ENCODE results near the gene NAA38.

NAA38 gene, protein sequence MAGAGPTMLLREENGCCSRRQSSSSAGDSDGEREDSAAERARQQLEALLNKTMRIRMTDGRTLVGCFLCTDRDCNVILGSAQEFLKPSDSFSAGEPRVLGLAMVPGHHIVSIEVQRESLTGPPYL

DNA sequence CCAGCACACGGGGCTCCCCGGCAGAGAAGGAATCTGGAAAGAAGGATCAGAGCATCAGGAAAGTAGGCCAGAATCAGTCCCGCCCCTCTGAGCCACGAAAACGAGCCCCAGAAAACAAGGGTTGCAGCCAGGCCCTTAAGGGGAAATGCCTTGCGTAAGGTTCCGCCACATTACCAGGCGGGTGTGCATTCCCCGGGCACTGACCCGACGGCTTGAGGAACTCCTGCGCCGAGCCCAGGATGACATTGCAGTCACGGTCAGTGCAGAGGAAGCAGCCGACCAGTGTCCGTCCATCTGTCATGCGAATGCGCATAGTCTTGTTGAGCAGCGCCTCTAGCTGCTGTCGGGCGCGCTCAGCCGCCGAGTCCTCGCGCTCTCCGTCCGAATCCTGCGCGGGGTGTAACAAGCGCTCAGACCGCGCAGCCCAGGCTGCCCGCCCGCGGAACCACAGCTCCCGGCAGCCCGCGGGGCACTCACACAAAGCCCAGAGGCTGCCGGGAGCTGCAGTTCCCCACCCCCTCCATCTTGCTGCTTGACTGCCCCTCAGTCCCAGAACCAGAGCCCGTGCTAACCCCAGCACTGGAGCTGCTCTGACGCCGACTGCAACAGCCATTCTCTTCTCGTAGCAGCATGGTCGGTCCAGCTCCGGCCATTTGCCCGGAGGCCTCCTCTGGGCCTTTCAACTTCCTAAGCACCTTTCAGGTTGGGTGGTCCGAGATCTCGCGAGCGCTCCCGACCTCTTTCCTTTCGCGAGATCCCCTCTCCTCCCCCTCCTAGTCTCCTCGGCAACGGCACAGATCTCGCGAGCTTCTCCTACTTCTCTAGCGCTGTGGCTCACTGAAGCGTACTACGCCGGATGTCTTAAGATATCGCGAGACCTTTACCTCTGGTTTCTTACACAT, at the start of gene NAA38:
Gene NAA38, minus strand, starts transcription at position 749 of the 902 bp plus-strand sequence. Its CDS starts 96 bp downstream, at position 653.
- DNase-seq, result peak; percentile 60 to 100 (median 97)

DNA sequence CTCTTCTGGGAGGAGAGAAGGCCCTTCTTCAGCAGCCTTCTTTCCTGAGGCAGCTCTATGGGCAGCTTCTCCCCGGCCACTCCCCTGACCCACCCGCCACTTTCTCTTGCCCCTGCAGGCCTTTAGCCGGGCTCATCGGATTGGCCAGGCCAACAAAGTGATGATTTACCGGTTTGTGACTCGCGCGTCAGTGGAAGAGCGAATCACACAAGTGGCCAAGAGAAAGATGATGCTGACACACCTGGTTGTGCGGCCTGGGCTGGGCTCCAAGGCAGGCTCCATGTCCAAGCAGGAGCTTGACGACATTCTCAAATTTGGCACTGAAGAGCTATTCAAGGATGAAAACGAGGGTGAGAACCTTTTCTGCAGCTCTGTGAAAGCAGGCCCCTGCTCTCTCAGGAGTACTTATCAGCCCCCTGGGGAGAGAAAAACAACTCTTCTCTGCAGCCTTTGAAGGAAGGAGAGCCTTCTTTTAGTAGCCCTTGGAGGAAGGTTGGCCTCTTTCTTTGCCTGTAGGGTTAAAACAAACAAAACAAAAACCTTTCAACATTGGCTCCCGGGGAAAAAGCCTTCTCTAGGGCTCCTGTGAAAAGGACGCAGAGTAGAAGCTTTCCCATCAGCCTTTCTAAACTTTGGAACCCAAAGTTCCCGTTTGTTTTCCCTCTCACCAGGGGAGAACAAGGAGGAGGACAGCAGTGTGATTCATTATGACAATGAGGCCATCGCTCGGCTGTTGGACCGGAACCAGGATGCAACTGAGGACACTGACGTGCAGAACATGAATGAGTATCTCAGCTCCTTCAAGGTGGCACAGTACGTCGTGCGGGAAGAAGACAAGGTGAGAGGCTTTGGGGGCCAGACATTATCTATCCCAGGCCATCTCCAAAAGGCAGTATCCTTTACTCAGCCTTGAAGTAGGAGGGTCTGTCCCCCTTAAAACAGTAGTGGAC, 46.1 kb upstream of the NAA38 start:
- DNase-seq, result no peak

DNA sequence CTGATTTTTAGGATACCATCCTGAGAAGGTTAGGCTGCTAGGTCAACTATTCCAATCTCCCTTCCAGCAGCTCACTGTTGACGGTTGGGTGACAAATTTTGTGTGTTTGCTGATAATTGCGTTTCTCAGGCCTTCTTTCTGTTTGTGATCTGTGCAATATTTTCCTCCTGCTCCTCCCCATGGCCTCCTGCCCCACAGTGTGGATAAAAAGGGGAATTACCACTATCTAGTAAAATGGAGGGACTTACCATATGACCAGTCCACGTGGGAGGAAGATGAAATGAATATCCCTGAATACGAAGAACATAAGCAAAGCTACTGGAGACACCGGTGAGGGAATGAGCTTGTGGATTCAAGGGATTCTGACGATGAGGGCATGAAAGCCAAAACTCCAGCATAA, 40.4 kb upstream of the NAA38 start:
- DNase-seq, result peak in 16 of 56 donors; percentile 0 to 54 (median 24)

DNA sequence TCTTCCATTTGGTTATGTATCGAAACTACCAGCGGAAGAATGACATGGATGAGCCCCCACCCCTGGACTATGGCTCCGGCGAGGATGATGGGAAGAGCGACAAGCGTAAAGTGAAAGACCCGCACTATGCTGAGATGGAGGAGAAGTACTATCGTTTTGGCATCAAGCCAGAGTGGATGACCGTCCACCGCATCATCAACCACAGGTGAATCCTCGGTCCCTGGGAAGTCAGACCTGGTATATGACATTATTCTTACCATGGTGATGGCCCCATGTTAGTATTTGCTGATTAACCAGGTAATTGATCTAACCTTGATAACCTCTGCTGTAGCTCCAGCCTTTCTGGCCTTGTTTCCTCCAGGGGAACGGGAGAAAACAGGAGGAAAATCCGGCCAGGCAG, 39.7 kb upstream of the NAA38 start:
- DNase-seq, result no peak

DNA sequence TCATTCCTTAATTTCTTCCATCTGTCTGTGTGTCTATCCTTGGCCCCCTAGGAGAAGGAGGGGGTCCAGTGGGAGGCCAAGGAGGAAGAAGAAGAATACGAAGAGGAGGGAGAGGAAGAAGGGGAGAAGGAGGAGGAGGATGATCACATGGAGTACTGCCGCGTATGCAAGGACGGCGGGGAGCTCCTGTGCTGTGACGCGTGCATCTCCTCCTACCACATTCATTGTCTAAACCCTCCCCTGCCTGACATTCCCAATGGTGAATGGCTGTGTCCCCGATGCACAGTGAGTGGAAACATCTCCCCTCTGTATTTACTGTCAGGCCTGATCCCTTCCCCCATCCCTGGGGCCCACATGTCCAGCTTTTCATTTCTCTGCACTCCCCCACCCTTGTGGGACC, 37.5 kb upstream of the NAA38 start:
- DNase-seq, result no peak

DNA sequence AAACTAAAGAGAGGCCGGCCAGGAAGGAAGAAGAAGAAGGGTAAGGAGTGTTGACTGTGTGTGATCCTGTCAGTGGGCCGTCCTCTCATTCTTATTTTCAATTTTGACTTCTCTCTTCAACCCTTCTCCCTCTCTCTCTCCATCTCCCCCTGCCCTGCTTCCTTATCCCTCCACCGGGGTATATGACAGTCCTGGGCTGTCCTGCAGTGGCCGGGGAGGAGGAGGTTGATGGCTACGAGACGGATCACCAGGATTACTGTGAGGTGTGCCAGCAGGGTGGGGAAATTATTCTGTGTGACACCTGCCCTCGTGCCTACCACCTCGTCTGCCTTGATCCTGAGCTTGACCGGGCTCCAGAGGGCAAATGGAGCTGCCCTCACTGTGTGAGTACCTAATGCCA, 36.9 kb upstream of the NAA38 start:
- DNase-seq, result no peak

DNA sequence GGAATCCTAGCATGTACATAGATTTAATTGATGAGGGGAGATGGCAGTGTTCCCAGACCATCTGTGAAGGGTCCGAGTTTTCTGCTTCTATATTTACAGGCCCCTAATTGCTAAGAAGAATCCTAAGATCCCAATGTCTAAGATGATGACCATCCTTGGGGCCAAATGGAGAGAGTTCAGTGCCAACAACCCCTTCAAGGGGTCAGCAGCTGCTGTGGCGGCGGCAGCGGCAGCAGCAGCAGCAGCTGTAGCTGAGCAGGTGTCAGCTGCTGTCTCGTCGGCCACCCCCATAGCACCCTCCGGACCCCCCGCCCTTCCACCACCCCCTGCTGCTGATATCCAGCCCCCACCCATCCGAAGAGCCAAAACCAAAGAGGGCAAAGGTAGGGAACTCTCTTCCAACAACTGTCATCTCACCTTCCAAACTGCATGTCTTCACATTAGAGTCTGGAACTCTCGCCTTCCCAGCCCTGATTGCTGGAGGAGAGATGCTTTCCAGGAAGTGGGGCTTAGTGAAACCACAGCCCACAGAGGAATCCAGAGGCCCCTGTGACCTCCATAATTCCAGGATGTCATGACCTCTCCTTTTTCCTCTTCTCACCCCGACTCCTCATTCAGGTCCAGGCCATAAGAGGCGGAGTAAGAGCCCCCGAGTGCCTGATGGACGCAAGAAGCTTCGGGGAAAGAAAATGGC, 36.0 kb upstream of the NAA38 start:
- DNase-seq, result no peak

DNA sequence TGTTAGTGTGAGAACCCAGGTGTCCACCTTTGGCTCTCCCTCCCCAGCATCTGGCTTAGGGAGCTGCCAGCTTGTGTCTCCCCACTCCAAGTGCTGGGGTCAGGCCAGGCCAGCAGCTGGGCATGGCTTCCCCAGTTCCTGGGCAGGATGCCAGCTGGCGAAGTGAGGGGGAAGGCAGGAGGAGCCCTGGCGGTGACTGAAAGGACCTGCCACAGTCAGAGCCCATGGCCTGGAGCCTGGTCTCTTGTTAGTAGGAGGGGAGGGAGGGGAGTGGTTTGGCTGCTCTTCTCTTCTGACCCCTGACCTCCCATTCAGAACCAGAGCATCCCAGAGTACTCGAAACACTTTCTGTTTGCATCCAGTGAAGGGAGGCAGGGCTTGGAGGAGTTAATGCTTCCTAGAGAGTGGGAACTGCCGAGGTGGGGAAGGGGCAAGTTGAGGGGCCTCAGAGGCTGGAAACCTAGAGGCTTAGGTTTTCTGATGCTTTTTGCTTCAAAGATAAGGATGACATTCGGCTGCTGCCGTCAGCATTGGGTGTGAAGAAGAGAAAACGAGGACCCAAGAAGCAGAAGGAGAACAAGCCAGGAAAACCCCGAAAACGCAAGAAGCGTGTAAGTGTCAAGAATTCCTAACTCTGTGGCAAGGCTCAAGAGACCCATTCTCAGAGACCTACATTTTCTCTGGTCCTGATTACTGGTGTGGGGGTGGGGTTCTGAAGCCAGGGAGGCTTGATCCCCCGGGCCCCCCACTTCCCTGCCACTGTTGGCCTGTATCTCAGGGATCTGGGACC, 32.0 kb upstream of the NAA38 start:
- peak; percentile 53 to 97 (median 94) for DNase-seq

DNA sequence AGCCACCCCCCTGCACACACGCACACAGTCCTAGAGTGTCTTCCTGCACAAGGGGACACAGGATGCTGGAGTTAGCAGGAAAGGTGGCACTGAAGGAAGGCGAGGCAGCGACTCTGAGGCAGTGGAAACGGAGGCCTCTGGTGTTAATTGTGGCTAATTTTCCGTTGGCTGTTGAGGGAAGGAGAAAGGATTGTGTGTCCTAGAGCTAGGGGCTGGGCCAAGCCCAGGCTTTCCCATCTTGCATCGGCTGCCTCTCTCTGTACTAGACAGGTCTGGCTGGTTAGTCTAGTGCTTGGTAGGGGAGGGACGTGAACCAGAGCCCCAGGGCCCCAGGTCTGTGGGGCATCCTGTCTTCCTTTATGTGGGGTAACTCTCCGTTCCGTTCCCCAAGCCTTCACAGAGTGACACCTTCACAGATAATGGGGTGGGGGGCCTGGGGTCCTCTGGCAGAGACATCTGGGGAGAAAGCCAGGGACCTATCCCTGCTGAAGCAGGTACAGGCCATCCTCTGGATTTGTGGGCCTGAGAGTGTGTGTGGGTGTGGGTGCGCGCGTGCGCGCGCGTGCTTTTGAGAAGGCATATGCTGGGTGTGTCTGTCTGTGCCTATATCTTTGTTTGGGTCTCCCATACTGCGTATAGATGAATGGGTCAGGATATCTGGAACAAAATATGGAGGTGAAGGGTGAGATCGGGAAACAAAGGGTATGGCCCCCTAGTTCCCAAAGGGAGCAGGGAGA, 31.0 kb upstream of the NAA38 start, which contains the start of gene CHD3:
Gene CHD3, plus strand, starts transcription at position 606 of the 737 bp plus-strand sequence. CDS start 212 bp downstream, outside the sequence.
- DNase-seq, result peak in 3 of 56 donors; percentile 18 to 31 (median 22)

DNA sequence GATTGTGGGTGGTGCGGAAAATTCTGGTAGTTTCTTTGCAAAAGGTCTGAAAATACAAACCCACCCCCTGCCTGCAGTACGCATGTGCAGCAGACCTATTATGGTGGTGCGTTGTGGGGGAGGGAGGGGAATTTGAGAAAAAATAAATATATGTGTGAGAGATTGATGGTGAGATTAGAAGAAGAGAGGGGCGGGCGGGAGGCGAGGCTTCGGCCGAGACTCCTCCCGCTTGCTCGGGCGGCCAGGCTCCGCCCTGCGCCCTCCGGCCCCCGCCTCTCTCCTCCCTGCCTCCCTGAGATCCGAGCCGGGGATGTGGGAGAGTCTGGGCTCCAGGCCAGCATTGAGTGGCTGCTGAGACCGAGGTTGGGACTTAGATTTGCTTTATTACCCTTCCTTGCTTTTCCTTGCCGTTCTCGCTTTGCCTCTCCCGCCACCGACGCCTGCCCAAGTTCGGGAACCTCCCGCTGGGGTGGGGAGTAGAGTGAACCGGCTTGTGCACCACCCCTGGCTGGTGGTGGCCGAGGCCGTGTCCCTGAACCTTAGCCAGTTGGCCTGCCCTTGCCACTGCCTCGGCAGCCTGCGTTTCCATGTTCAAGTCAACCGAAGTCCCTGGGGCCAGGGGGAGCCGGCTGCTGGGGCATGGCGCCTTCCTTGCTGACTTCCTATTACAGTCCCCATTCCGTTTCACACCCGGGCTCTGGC, 30.3 kb upstream of the NAA38 start:
- DNase-seq, result peak in 55 of 56 donors; percentile 30 to 91 (median 81)

DNA sequence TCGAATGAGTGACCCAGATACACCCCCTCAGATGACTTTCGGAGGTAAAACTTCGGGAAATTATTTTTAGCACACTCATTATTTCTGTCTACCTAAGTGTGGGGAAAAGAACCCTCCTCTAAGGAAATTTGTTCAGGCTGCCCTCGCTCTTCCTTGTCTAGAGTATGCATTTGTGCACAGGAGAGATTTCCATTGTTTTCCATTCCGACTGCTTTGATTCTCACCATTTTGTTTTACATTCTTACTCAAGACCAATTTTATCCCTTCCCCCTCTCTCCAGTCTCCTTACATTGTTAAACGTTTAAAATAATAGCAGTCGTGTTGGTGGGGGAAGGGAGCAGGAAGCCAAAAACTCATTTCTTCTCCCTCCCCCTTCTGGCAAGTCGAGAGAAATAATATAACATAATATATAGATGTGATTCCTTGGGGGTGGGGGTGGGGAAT, 29.7 kb upstream of the NAA38 start:
- no peak for DNase-seq

DNA sequence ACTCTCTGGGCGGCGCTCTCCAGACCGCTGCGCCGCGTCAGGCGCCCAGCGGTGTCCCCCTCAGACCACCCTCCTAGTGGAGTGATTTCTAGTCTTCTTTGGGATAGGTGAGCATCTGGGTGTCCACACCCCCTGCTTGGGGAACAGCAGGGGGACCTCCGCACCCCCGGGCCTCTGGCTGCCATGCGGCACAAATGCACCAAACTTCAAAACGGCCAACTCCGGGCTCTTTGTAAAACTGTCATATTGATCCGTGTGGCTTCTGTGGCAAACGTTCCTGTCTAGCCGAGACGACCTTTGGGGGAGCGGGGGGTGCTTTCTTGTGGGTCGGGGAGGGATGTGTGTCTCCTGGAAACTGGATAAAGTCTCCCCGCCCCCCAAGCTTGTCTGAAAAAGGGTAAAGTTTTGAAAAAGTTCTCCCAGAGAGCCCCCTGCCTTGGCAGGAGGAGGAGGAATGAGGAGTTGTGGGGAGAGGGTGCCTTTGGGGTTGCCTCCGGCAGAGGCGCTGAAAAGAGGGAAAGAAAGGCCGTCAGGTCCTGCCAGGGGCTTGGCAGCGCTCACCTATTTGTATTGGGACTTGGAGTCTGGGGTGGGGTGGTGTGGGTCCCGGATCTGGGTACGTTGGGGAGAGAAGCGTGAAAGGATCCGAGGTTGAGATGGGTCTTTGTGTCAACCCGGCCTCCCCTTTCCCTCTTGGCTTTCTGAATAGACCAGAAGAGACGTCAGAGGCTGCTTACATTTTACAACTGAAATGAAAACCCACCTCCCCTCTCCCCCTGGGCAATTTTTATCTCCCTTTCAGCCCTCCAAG, 29.1 kb upstream of the NAA38 start:
- peak in 3 of 56 donors; percentile 10 to 31 (median 28) for DNase-seq

DNA sequence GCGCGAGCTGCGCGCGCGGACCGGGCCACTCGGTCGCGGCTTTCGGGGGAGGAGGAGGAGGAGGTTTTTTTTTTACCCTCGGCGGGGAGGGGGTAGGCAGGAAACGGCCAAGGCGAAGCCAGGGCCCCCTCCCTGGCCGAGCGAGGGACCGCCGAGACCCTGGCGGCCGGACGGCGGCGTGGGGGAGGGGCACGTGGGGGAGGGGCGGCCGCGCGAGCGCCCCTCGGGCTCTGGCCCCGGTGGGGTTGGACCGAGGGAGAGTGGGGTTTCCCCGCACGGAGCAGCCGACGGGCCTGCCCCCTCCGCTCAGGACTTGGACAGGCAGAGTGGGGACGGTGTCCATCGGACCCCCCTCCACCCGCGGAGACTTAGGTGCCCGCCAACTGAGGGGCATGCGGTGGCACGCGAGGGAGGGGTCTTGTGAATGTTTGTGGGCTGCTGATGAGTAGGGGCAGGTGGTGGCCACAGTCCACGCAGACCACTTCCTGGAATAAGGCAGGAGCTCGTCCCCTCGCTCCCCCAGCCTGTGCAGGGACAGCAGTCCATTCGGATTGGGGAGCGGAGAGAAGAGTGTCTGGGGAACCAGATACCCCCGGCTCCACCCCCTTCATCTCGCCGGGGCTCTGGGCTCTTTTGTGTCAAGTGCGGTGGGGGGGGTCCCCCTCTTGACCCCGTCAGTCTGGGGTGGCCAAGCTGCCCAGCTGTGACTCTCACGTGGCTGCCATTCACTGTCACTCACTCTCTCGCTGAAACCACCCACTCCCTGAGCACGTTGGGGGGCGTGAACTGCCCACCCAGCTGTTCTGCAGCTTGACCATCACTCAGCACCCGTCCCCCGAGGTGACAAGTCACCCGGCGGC, 28.2 kb upstream of the NAA38 start:
- DNase-seq, result peak in 8 of 56 donors; percentile 11 to 62 (median 28)

DNA sequence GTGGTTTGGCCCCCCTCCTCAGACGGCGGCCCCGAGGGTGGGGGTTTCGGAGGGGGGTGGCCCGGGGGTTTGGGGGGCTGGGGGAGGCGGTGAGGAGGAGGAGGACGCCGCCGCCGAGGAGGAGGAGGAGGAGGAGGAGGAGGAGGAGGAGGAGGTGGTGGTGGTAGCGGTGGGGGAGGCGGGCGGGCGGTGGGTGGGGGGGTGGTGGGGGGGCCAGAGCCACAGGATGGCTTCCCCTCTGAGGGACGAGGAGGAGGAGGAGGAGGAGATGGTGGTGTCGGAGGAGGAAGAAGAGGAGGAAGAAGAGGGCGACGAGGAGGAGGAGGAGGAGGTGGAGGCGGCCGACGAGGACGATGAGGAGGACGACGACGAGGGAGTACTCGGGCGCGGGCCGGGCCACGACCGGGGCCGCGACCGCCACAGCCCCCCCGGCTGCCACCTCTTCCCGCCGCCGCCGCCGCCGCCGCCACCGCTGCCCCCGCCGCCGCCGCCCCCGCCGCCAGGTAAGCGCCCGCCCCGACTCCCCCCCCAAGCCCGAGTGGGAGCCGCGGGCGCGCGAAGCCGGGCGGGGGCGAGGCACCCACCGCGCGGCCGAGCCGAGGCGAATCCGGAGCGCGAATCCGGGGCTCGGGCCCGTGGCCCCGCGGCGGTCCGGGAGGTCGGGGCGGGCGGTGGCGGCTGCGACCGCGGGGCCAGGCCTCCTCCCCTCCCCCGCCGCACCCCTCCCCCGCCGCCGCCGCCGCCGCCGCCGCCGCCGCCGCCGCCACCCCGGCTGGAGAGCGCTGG, 27.4 kb upstream of the NAA38 start:
- DNase-seq, result no peak

DNA sequence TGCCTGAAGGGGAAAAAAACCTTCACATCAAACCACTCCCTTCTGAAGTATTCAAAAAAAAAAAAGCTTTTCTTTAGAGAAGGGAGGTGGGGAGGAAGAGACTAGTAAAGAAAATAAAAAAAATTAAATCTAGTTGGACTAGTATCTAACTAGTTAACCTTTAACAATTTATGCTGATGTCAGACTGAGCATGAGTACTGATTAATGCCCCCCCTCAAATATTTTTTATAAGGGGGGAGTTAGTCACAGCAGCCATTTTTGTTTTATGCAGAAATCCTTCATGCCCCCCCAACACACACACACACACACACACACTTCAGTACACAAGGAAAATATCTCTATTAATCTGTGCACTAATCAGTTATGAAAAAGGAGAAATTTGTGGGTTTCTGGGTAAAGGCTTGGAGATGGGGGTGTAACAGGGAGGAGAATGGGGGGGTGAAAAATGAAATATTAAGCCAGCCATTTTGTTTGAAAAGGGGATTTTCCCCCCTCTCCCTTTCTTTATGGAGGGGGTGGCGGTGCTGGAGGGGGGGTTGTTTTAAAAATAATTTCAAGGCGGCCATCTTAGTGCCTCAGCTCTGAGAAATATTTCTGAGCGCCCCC, 26.5 kb upstream of the NAA38 start:
- no peak for DNase-seq

Measured in amygdala (tissue), 56 donors.